ENCODE results near the gene FAM111A.
"Not testable (repeated sequence)": the region's sequence is repeated elsewhere in the genome, so short reads cannot be mapped to it uniquely, and the experiment has no call there.

Gene FAM111A

GRCh38 chr11:59117774-59118173, 24.9 kb upstream of the FAM111A start:
- Histone ChIP-seq H3K4me3 (ENCODE audit: control insufficient read depth in 1 of 7, extremely low read depth in 1 of 7, insufficient read depth in 4 of 7, low read depth in 2 of 7, low read length in 6 of 7) (peak overlapping the region in 1 of 7 experiments; percentile 9), H3K36me3 (ENCODE audit: control insufficient read depth in 4 of 4, insufficient read depth in 4 of 4, low read length in 3 of 4) (peaks cover 0 to 39% (median 7%) of the 10 kb centered on the region in 4 experiments), H3K27ac (ENCODE audit: insufficient read depth in 1 of 2, low read depth in 1 of 2, low read length in 2 of 2, poor library complexity in 1 of 2, severe bottlenecking in 2 of 2) (no peak overlapping the region), H3K27me3 (replicated peaks in 2 of 5; ENCODE audit: control insufficient read depth in 4 of 5, insufficient read depth in 5 of 5, low read length in 4 of 5) (no peaks in the 10 kb centered on the region), H3K4me1 (ENCODE audit: control extremely low read depth in 1 of 4, control insufficient read depth in 4 of 4, insufficient read depth in 4 of 4, low read length in 3 of 4) (no peaks in the 10 kb centered on the region), H3K9me3 (ENCODE audit: control extremely low read depth in 1 of 5, control insufficient read depth in 4 of 5, insufficient read depth in 2 of 5, low read depth in 1 of 5, low read length in 4 of 5) (peaks cover 1 to 25% (median 16%) of the 10 kb centered on the region in 5 experiments)
- peak in 2 of 3 donors; percentile 37 to 40 for DNase-seq
- ChIA-PET POLR2A (no interaction called here), CTCF (no interaction called here)
- WGBS (ENCODE audit: insufficient coverage): 100% methylated on average over 1 of the region's 2 CpGs

DNA sequence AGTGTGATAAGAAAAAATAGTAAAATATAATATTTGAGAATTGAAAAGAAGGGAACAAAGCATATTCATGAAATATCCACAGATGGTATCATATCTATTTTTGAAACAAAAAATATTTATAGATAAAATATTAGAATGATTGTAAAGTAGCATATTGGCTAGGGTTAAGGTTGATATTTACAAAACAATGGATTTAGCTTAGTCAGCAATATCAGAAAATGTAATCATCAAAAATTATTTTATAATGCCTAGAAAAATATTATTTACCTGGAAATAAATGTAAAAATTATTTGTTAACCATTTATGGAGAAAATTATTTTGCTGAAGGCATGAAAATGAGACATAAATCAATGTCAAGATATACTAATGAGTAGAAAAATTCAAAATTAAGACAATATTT, 22.8 kb upstream of the FAM111A start:
- Histone ChIP-seq H3K36me3 (ENCODE audit: control insufficient read depth in 4 of 4, insufficient read depth in 4 of 4, low read length in 3 of 4) (peaks cover 5 to 44% (median 8%) of the 10 kb centered on the region in 4 experiments), H3K4me3 (ENCODE audit: control insufficient read depth in 1 of 7, extremely low read depth in 1 of 7, insufficient read depth in 4 of 7, low read depth in 2 of 7, low read length in 6 of 7) (no peak overlapping the region), H3K9me3 (ENCODE audit: control extremely low read depth in 1 of 5, control insufficient read depth in 4 of 5, insufficient read depth in 2 of 5, low read depth in 1 of 5, low read length in 4 of 5) (peaks cover 1 to 33% (median 16%) of the 10 kb centered on the region in 5 experiments), H3K27me3 (replicated peaks in 2 of 5; ENCODE audit: control insufficient read depth in 4 of 5, insufficient read depth in 5 of 5, low read length in 4 of 5) (no peaks in the 10 kb centered on the region), H3K4me1 (ENCODE audit: control extremely low read depth in 1 of 4, control insufficient read depth in 4 of 4, insufficient read depth in 4 of 4, low read length in 3 of 4) (no peaks in the 10 kb centered on the region), H3K27ac (ENCODE audit: insufficient read depth in 1 of 2, low read depth in 1 of 2, low read length in 2 of 2, poor library complexity in 1 of 2, severe bottlenecking in 2 of 2) (no peak overlapping the region)
- DNase-seq: no peak
- ChIA-PET CTCF (interaction anchor here (0.8 to 1.4 kb wide), 4 partner anchors 9 to 22 kb away, joined by 3 to 6 read pairs (median 4); no protein-coding TSS in a partner anchor), POLR2A (no interaction called here)

- Histone ChIP-seq H3K27ac (ENCODE audit: insufficient read depth in 1 of 2, low read depth in 1 of 2, low read length in 2 of 2, poor library complexity in 1 of 2, severe bottlenecking in 2 of 2) (no peak overlapping the region), H3K27me3 (replicated peaks in 2 of 5; ENCODE audit: control insufficient read depth in 4 of 5, insufficient read depth in 5 of 5, low read length in 4 of 5) (no peaks in the 10 kb centered on the region), H3K4me3 (ENCODE audit: control insufficient read depth in 1 of 7, extremely low read depth in 1 of 7, insufficient read depth in 4 of 7, low read depth in 2 of 7, low read length in 6 of 7) (peak overlapping the region in 3 of 7 experiments; percentile 33 to 60 (median 53)), H3K4me1 (ENCODE audit: control extremely low read depth in 1 of 4, control insufficient read depth in 4 of 4, insufficient read depth in 4 of 4, low read length in 3 of 4) (peaks cover 0 to 9% (median 5%) of the 10 kb centered on the region in 4 experiments), H3K9me3 (ENCODE audit: control extremely low read depth in 1 of 5, control insufficient read depth in 4 of 5, insufficient read depth in 2 of 5, low read depth in 1 of 5, low read length in 4 of 5) (peaks cover 0 to 17% (median 10%) of the 10 kb centered on the region in 5 experiments), H3K36me3 (ENCODE audit: control insufficient read depth in 4 of 4, insufficient read depth in 4 of 4, low read length in 3 of 4) (peaks cover 2 to 11% (median 3%) of the 10 kb centered on the region in 4 experiments)
- POLR2A ChIA-PET: no interaction called here
- 6% methylated on average over 13 of the region's 20 CpGs for WGBS (ENCODE audit: insufficient coverage)
- CTCF ChIA-PET: interaction anchor here (0.7 to 4.3 kb wide), 29 partner anchors 9 to 572 kb away, joined by 3 to 44 read pairs (median 4); partner anchors contain the start of genes FAM111B and GLYATL1B
- peak; percentile 82 to 92 (median 90) for DNase-seq
Observed at GRCh38 chr11:59135648-59136461, 6.8 kb upstream of the FAM111A start.

DNA sequence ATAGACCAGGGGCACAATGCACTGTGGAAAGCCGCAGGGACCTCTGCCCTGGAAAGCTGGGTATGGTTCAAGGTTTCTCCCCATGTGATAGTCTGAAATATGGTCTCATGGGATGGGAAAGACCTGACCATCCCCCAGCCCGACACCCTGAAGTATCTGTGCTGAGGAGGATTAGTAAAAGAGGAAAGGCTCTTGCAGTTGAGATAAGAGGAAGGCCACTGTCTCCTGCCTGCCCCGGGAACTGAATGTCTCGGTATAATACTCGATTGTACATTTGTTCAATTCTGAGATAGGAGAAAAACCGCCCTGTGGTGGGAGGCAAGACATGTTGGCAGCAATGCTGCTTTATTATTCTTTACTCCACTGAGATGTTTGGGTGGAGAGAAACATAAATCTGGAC, 6.1 kb upstream of the FAM111A start:
- H3K27ac ChIP-seq (ENCODE audit: insufficient read depth in 1 of 2, low read depth in 1 of 2, low read length in 2 of 2, poor library complexity in 1 of 2, severe bottlenecking in 2 of 2); H3K36me3 ChIP-seq (ENCODE audit: control insufficient read depth in 4 of 4, insufficient read depth in 4 of 4, low read length in 3 of 4); H3K27me3 ChIP-seq (replicated peaks in 2 of 5; ENCODE audit: control insufficient read depth in 4 of 5, insufficient read depth in 5 of 5, low read length in 4 of 5); POLR2A ChIA-PET: not testable (repeated sequence)
- peaks cover 0 to 11% (median 5%) of the 10 kb centered on the region in 4 experiments for H3K4me1 ChIP-seq (ENCODE audit: control extremely low read depth in 1 of 4, control insufficient read depth in 4 of 4, insufficient read depth in 4 of 4, low read length in 3 of 4)
- 54% methylated on average over 5 of the region's 6 CpGs for WGBS (ENCODE audit: insufficient coverage)
- DNase-seq: peak in 2 of 3 donors; percentile 27 to 51
- H3K9me3 ChIP-seq (ENCODE audit: control extremely low read depth in 1 of 5, control insufficient read depth in 4 of 5, insufficient read depth in 2 of 5, low read depth in 1 of 5, low read length in 4 of 5): peaks cover 0 to 11% (median 6%) of the 10 kb centered on the region in 5 experiments
- CTCF ChIA-PET: interaction anchor here (0.9 to 4.3 kb wide), 23 partner anchors 10 to 507 kb away, joined by 3 to 44 read pairs (median 4); partner anchors contain the start of gene FAM111B
- peak overlapping the region in 1 of 7 experiments; percentile 60 for H3K4me3 ChIP-seq (ENCODE audit: control insufficient read depth in 1 of 7, extremely low read depth in 1 of 7, insufficient read depth in 4 of 7, low read depth in 2 of 7, low read length in 6 of 7)

DNA sequence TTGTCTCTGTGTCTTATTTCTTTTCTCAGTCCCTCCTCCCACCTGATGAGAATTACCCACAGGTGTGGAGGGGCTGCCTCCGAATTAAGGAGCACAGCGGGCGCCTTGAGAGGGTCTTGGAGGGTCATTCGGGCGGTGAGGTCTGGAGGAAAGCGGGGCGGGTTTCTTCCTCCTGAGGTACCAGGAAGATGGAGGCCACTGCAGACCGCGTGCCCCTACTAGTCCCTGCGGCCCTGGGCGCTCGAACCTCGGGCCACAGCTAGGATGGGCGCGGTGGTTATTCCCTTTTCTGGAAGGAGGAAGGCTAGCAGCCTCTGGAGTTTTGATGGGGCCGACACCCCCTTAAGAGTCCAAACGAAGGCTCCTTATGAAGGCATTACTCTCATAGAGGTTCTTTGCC, 5.5 kb upstream of the FAM111A start:
- Histone ChIP-seq H3K9me3 (ENCODE audit: control extremely low read depth in 1 of 5, control insufficient read depth in 4 of 5, insufficient read depth in 2 of 5, low read depth in 1 of 5, low read length in 4 of 5) (peaks cover 0 to 4% (median 0%) of the 10 kb centered on the region in 5 experiments), H3K4me3 (ENCODE audit: control insufficient read depth in 1 of 7, extremely low read depth in 1 of 7, insufficient read depth in 4 of 7, low read depth in 2 of 7, low read length in 6 of 7) (no peak overlapping the region), H3K4me1 (ENCODE audit: control extremely low read depth in 1 of 4, control insufficient read depth in 4 of 4, insufficient read depth in 4 of 4, low read length in 3 of 4) (peaks cover 3 to 17% (median 9%) of the 10 kb centered on the region in 4 experiments), H3K27ac (ENCODE audit: insufficient read depth in 1 of 2, low read depth in 1 of 2, low read length in 2 of 2, poor library complexity in 1 of 2, severe bottlenecking in 2 of 2) (no peak overlapping the region), H3K36me3 (ENCODE audit: control insufficient read depth in 4 of 4, insufficient read depth in 4 of 4, low read length in 3 of 4) (peaks cover 2 to 3% (median 2%) of the 10 kb centered on the region in 4 experiments), H3K27me3 (replicated peaks in 2 of 5; ENCODE audit: control insufficient read depth in 4 of 5, insufficient read depth in 5 of 5, low read length in 4 of 5) (no peaks in the 10 kb centered on the region)
- DNase-seq: no peak
- WGBS (ENCODE audit: insufficient coverage): 97% methylated on average over 15 of the region's 17 CpGs
- ChIA-PET POLR2A (no interaction called here), CTCF (interaction anchor here (4.3 kb wide), 1 partner anchor 29 kb away, joined by 44 read pairs; the partner anchor contains the start of gene FAM111B)

DNA sequence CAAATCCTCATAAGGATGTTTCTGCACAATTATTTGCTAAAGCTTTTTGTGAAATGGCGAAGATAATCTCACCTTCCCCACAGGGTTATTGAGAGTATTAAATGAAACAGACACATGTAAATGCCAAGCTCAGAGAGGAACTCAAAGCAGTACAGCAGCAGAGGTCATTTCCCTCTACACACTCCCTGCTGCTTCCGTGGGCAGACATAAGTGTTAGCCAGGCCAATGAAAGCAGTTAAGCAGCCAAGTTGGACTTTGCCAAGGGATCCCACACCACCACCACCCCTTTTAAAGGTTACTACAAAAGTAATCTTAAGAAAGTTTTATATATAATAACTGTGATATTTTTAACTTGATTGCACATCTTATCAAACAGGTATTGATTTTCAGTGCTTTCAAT, 4.0 kb upstream of the FAM111A start:
- DNase-seq: no peak
- no CpG with 5 or more reads among the region's 2 CpGs for WGBS (ENCODE audit: insufficient coverage)
- CTCF ChIA-PET: interaction anchor here (1.0 to 4.3 kb wide), 2 partner anchors 18 to 30 kb away, joined by 3 to 44 read pairs; partner anchors contain the start of gene FAM111B
- H3K27ac ChIP-seq (ENCODE audit: insufficient read depth in 1 of 2, low read depth in 1 of 2, low read length in 2 of 2, poor library complexity in 1 of 2, severe bottlenecking in 2 of 2): no peak overlapping the region
- no peak overlapping the region for H3K4me3 ChIP-seq (ENCODE audit: control insufficient read depth in 1 of 7, extremely low read depth in 1 of 7, insufficient read depth in 4 of 7, low read depth in 2 of 7, low read length in 6 of 7)
- POLR2A ChIA-PET: no interaction called here
- peaks cover 0 to 3% (median 2%) of the 10 kb centered on the region in 4 experiments for H3K36me3 ChIP-seq (ENCODE audit: control insufficient read depth in 4 of 4, insufficient read depth in 4 of 4, low read length in 3 of 4)
- H3K9me3 ChIP-seq (ENCODE audit: control extremely low read depth in 1 of 5, control insufficient read depth in 4 of 5, insufficient read depth in 2 of 5, low read depth in 1 of 5, low read length in 4 of 5): no peaks in the 10 kb centered on the region
- no peaks in the 10 kb centered on the region for H3K27me3 ChIP-seq (replicated peaks in 2 of 5; ENCODE audit: control insufficient read depth in 4 of 5, insufficient read depth in 5 of 5, low read length in 4 of 5)
- H3K4me1 ChIP-seq (ENCODE audit: control extremely low read depth in 1 of 4, control insufficient read depth in 4 of 4, insufficient read depth in 4 of 4, low read length in 3 of 4): peaks cover 9 to 27% (median 18%) of the 10 kb centered on the region in 4 experiments

DNA sequence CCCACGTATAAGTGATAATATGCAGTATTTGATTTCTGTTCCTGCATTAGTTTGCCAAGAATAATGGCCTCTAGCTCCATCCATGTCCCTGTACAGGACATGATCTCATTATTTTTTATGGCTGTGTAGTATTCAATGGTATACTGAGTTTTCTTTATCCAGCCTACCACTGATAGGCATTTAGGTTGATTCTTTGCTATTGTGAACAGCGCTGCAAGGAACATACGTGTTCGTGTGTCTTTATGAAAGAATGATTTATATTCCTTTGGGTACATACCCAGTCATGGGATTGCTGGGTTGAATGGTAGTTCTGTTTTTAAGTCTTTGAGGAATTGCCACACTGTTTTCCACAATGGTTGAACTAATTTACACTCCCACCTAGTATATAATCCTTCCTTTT, 1.5 kb upstream of the FAM111A start:
- WGBS (ENCODE audit: insufficient coverage): no CpG with 5 or more reads among the region's 4 CpGs
- Histone ChIP-seq H3K27ac (ENCODE audit: insufficient read depth in 1 of 2, low read depth in 1 of 2, low read length in 2 of 2, poor library complexity in 1 of 2, severe bottlenecking in 2 of 2) (no peak overlapping the region), H3K4me1 (ENCODE audit: control extremely low read depth in 1 of 4, control insufficient read depth in 4 of 4, insufficient read depth in 4 of 4, low read length in 3 of 4) (peaks cover 26 to 47% (median 37%) of the 10 kb centered on the region in 4 experiments), H3K4me3 (ENCODE audit: control insufficient read depth in 1 of 7, extremely low read depth in 1 of 7, insufficient read depth in 4 of 7, low read depth in 2 of 7, low read length in 6 of 7) (no peak overlapping the region), H3K9me3 (ENCODE audit: control extremely low read depth in 1 of 5, control insufficient read depth in 4 of 5, insufficient read depth in 2 of 5, low read depth in 1 of 5, low read length in 4 of 5) (no peaks in the 10 kb centered on the region), H3K36me3 (ENCODE audit: control insufficient read depth in 4 of 4, insufficient read depth in 4 of 4, low read length in 3 of 4) (peaks cover 0 to 2% (median under 1%) of the 10 kb centered on the region in 4 experiments), H3K27me3 (replicated peaks in 2 of 5; ENCODE audit: control insufficient read depth in 4 of 5, insufficient read depth in 5 of 5, low read length in 4 of 5) (no peaks in the 10 kb centered on the region)
- no peak for DNase-seq
- CTCF ChIA-PET: interaction anchor here (1.3 to 10.0 kb wide), 3 partner anchors 15 to 37 kb away, joined by 3 to 117 read pairs (median 5); no protein-coding TSS in a partner anchor
- POLR2A ChIA-PET: no interaction called here

All from common myeloid progenitor, CD34-positive (primary cell).